Calu3 (cell line): ENCODE results near the gene MYO1B. TPM values are rescaled to one million over a fixed set of nuclear protein-coding genes. Genes with fewer than 3 reads are reported as not detected.

Experiments
- BruUV-seq: library from RNA; stranded (reverse); fragments of 400-500 nt; replicated peaks from 2 replicates; lab custom pipeline; 2021; lab: Mats Ljungman, UMichigan
- CTCF ChIA-PET: fragments of 300-600 bp; sonication (Branson Sonifier 250); formaldehyde crosslinking; loops from one replicate; lab custom pipeline; 2022; ENCODE audit warnings: antibody characterized with exemption; lab: Charles Lee
- DNase-seq: peaks from one replicate; pipeline ENCODE4 v3.0.0; 2022
- H3K27ac Mint-ChIP-seq: one replicate; pipeline ENCODE4 v1.8.0; 2022; ENCODE audit warnings: mixed read lengths; ENCODE audit not compliant: unreplicated experiment
- H3K27me3 Mint-ChIP-seq: one replicate; pipeline ENCODE4 v1.8.0; 2022; ENCODE audit warnings: mixed read lengths; ENCODE audit not compliant: unreplicated experiment
- H3K36me3 Mint-ChIP-seq: one replicate; pipeline ENCODE4 v1.8.0; 2022; ENCODE audit warnings: mild to moderate bottlenecking, moderate library complexity, mixed read lengths; ENCODE audit not compliant: insufficient read depth, unreplicated experiment
- H3K4me1 Mint-ChIP-seq: one replicate; pipeline ENCODE4 v1.8.0; 2022; ENCODE audit warnings: mild to moderate bottlenecking, low read depth, mixed read lengths; ENCODE audit not compliant: unreplicated experiment
- H3K4me3 Mint-ChIP-seq: one replicate; pipeline ENCODE4 v1.8.0; 2022; ENCODE audit warnings: mild to moderate bottlenecking, low read depth, moderate library complexity, mixed read lengths; ENCODE audit not compliant: unreplicated experiment
- H3K9me3 Mint-ChIP-seq: one replicate; pipeline ENCODE4 v1.8.0; 2022; ENCODE audit warnings: low read depth, mixed read lengths; ENCODE audit not compliant: unreplicated experiment
- CTCF ChIP-seq: fragments of 200-600 bp; IDR thresholded peaks from one replicate; pipeline ENCODE4 v1.8.0; 2022; ENCODE audit warnings: antibody characterized with exemption; ENCODE audit not compliant: unreplicated experiment
- intact Hi-C: fragments of 100-400 bp; cut with micrococcal nuclease; formaldehyde crosslinking; loops from one replicate; pipeline ENCODE4 v1.10.0; 2022; ENCODE audit not compliant: unreplicated experiment
- total RNA-seq: library from RNA; stranded (reverse); gene quantifications from 2 replicates; pipeline ENCODE4 v1.2.3, GENCODE V29; 2022

MYO1B gene
- total RNA-seq, 1 experiment from 2014 or later = 64.5 TPM

- H3K36me3 Mint-ChIP-seq = no peaks in the 10 kb centered on the region
- no peak for DNase-seq
- no peak overlapping the region for H3K4me3 Mint-ChIP-seq
Measured at GRCh38 chr2:191312163-191312562, 67.0 kb downstream of the MYO1B start.

GRCh38 chr2:191312662-191313061 lies 67.5 kb downstream of the MYO1B start:
- H3K36me3 Mint-ChIP-seq = no peaks in the 10 kb centered on the region
- peak overlapping the region; percentile 97 for H3K27ac Mint-ChIP-seq
- DNase-seq = no peak
- BruUV-seq = no TSS peak
- no peak overlapping the region for H3K4me3 Mint-ChIP-seq
- no peaks in the 10 kb centered on the region for H3K9me3 Mint-ChIP-seq
- peaks cover 9% of the 10 kb centered on the region for H3K4me1 Mint-ChIP-seq
- H3K27me3 Mint-ChIP-seq = no peaks in the 10 kb centered on the region
- TF ChIP-seq CTCF = no peak
- intact Hi-C loops = no loop called here
- CTCF ChIA-PET = interaction anchor here (1.3 to 1.8 kb wide), 2 partner anchors 9 to 10 kb away, joined by 3 to 6 read pairs; no protein-coding TSS in a partner anchor

More at GRCh38 chr2:191312163-191312562, 67.0 kb downstream of the MYO1B start:
- no peak for TF ChIP-seq CTCF
- intact Hi-C loops = no loop called here
- BruUV-seq = no TSS peak
- Mint-ChIP-seq H3K27ac (peak overlapping the region; percentile 97), H3K9me3 (no peaks in the 10 kb centered on the region), H3K4me1 (peaks cover 9% of the 10 kb centered on the region), H3K27me3 (no peaks in the 10 kb centered on the region)
- CTCF ChIA-PET = interaction anchor here (1.0 to 1.8 kb wide), 4 partner anchors 9 to 147 kb away, joined by 3 to 6 read pairs (median 3); no protein-coding TSS in a partner anchor

- intact Hi-C loops = no loop called here
- peaks cover 22% of the 10 kb centered on the region for H3K4me1 Mint-ChIP-seq
- no peaks in the 10 kb centered on the region for H3K27me3 Mint-ChIP-seq
- H3K36me3 Mint-ChIP-seq = no peaks in the 10 kb centered on the region
- no peak overlapping the region for H3K4me3 Mint-ChIP-seq
- DNase-seq = no peak
- no peaks in the 10 kb centered on the region for H3K9me3 Mint-ChIP-seq
- BruUV-seq = no TSS peak
- H3K27ac Mint-ChIP-seq = no peak overlapping the region
- CTCF ChIA-PET = interaction anchor here (0.5 kb wide), 1 partner anchor 224 kb away, joined by 8 read pairs; no protein-coding TSS in a partner anchor
- TF ChIP-seq CTCF = no peak
Measured at GRCh38 chr2:191314697-191315364, 69.6 kb downstream of the MYO1B start.

GRCh38 chr2:191315365-191315752 lies 70.2 kb downstream of the MYO1B start:
- CTCF ChIA-PET = no interaction called here

More at GRCh38 chr2:191315365-191315752, 70.2 kb downstream of the MYO1B start:
- H3K27ac Mint-ChIP-seq = no peak overlapping the region
- DNase-seq = no peak
- H3K9me3 Mint-ChIP-seq = no peaks in the 10 kb centered on the region
- H3K36me3 Mint-ChIP-seq = no peaks in the 10 kb centered on the region
- no peaks in the 10 kb centered on the region for H3K27me3 Mint-ChIP-seq
- BruUV-seq = no TSS peak
- intact Hi-C loops = no loop called here
- H3K4me3 Mint-ChIP-seq = no peak overlapping the region
- TF ChIP-seq CTCF = no peak
- peaks cover 22% of the 10 kb centered on the region for H3K4me1 Mint-ChIP-seq
